H1 (cell line): ENCODE data around the gene SYNPR. TPM values are rescaled to one million over a fixed set of nuclear protein-coding genes. Genes with fewer than 3 reads are reported as not detected.

Experiments
- CTCF ChIA-PET: fragments of 300-600 bp; sonication (Branson Sonifier 250); formaldehyde crosslinking; loops from one replicate; lab custom pipeline; 2021; ENCODE audit not compliant: partially characterized antibody; lab: Charles Lee
- POLR2A ChIA-PET: fragments of 300-600 bp; sonication (Branson Sonifier 250); formaldehyde crosslinking; loops from one replicate; lab custom pipeline; 2021; ENCODE audit warnings: inconsistent platforms; ENCODE audit not compliant: partially characterized antibody; lab: Charles Lee
- DNase-seq, 2 experiments: peaks; one replicate each; pipeline versions ENCODE4 v3.0.0 to v3.0.0-alpha.2; 2010 to 2022; ENCODE audit warnings: low spot score in 2 of 2, low read depth in 1 of 2, mixed read lengths in 1 of 2
- FAIRE-seq: peaks from 2 replicates; lab custom pipeline; 2011; peaks lifted over from hg19 to GRCh38; lab: Jason Lieb, UNC
- H2AFZ ChIP-seq: 2 replicates; pipeline ENCODE4 v1.8.1; 2012; ENCODE audit warnings: low read length, inconsistent platforms
- H2AK5ac ChIP-seq: 2 replicates; pipeline ENCODE4 v1.6.1; 2013; ENCODE audit warnings: low read depth, low read length
- H2BK120ac ChIP-seq: replicated peaks from 2 replicates; pipeline ENCODE3; 2013; ENCODE audit warnings: low read depth, low read length, inconsistent platforms
- H2BK12ac ChIP-seq: 2 replicates; pipeline ENCODE4 v1.6.1; 2013; ENCODE audit warnings: low read depth, low read length
- H2BK15ac ChIP-seq: 2 replicates; pipeline ENCODE4 v1.6.1; 2013; ENCODE audit warnings: low read length
- H2BK20ac ChIP-seq: 2 replicates; pipeline ENCODE4 v1.6.1; 2013; ENCODE audit warnings: low read length
- H2BK5ac ChIP-seq: 2 replicates; pipeline ENCODE4 v1.6.1; 2013; ENCODE audit warnings: low read depth, low read length
- H3K14ac ChIP-seq: 2 replicates; pipeline ENCODE4 v1.6.1; 2013; ENCODE audit warnings: inconsistent platforms; ENCODE audit not compliant: insufficient read length
- H3K18ac ChIP-seq: 2 replicates; pipeline ENCODE4 v1.6.1; 2013; ENCODE audit warnings: low read length; ENCODE audit errors: extremely low read depth
- H3K23ac ChIP-seq: 2 replicates; pipeline ENCODE4 v1.6.1; 2013; ENCODE audit warnings: inconsistent platforms; ENCODE audit not compliant: insufficient read length
- H3K23me2 ChIP-seq: 2 replicates; pipeline ENCODE4 v1.6.1; 2013; ENCODE audit warnings: low read depth, low read length
- H3K27ac ChIP-seq: 2 replicates; pipeline ENCODE4 v1.6.1; 2011; ENCODE audit warnings: low read depth, low read length, inconsistent platforms
- H3K27me3 ChIP-seq, 4 experiments: replicated peaks in 1 of 4; 1 replicate in 1 of 4; 2 replicates in 3 of 4; pipeline versions ENCODE4 v1.6.1 to v1.8.1; 2011 to 2013; ENCODE audit warnings: low read length in 3 of 4, mild to moderate bottlenecking in 3 of 4, inconsistent platforms in 2 of 4, mixed read lengths in 2 of 4, moderate library complexity in 1 of 4; ENCODE audit not compliant: control insufficient read depth in 3 of 4, insufficient read depth in 3 of 4; ENCODE audit errors: extremely low read depth in 1 of 4
- H3K36me3 ChIP-seq, 4 experiments: 2 replicates each; pipeline versions ENCODE4 v1.6.1 to v1.8.1; 2011 to 2013; ENCODE audit warnings: mild to moderate bottlenecking in 4 of 4, low read length in 3 of 4, moderate library complexity in 2 of 4, control low read depth in 1 of 4, inconsistent platforms in 1 of 4; ENCODE audit not compliant: insufficient read depth in 4 of 4, control insufficient read depth in 2 of 4
- H3K4ac ChIP-seq: replicated peaks from 2 replicates; pipeline ENCODE3; 2013; ENCODE audit warnings: low read length, low read depth, mixed read lengths, inconsistent platforms; ENCODE audit not compliant: insufficient read length
- H3K4me1 ChIP-seq, 4 experiments: replicated peaks in 1 of 4; 1 replicate in 1 of 4; 2 replicates in 3 of 4; pipeline versions ENCODE4 v1.6.1 to v1.8.1; 2011 to 2013; ENCODE audit warnings: low read length in 3 of 4, inconsistent platforms in 2 of 4, mixed read lengths in 1 of 4; ENCODE audit not compliant: insufficient read depth in 4 of 4, control insufficient read depth in 3 of 4
- H3K4me2 ChIP-seq, 2 experiments: 2 replicates each; pipeline versions ENCODE4 v1.6.1 to v1.8.1; 2011 to 2013; ENCODE audit warnings: low read depth in 2 of 2, low read length in 2 of 2, control low read depth in 1 of 2, inconsistent platforms in 1 of 2, mild to moderate bottlenecking in 1 of 2; ENCODE audit not compliant: insufficient read depth in 1 of 2
- H3K4me3 ChIP-seq, 4 experiments: fragments of 200-600, 300-600 bp in 1 of 4; sonication (generic), shearing (Covaris generic), sonication (Bioruptor Twin) in 1 of 4; 2 replicates each; pipeline versions ENCODE4 v1.5.1 to v1.8.1; 2011 to 2016; ENCODE audit warnings: low read length in 4 of 4, low read depth in 3 of 4, control low read depth in 2 of 4, inconsistent platforms in 2 of 4, mild to moderate bottlenecking in 2 of 4, mixed read lengths in 1 of 4, moderate library complexity in 1 of 4; ENCODE audit not compliant: insufficient read depth in 2 of 4; ENCODE audit errors: extremely low read depth in 1 of 4
- H3K56ac ChIP-seq: replicated peaks from 2 replicates; pipeline ENCODE3; 2013; ENCODE audit warnings: low read depth, mild to moderate bottlenecking, mixed read lengths, low read length, inconsistent platforms; ENCODE audit not compliant: insufficient read length
- H3K79me1 ChIP-seq: 2 replicates; pipeline ENCODE4 v1.6.1; 2013; ENCODE audit warnings: low read depth, low read length, control low read depth
- H3K79me2 ChIP-seq, 2 experiments: 2 replicates each; pipeline versions ENCODE4 v1.6.1 to v1.8.1; 2012 to 2013; ENCODE audit warnings: low read length in 2 of 2, mild to moderate bottlenecking in 2 of 2, inconsistent platforms in 1 of 2; ENCODE audit not compliant: insufficient read depth in 2 of 2, control insufficient read depth in 1 of 2
- H3K9ac ChIP-seq, 4 experiments: replicated peaks in 1 of 4; 1 replicate in 1 of 4; 2 replicates in 3 of 4; pipeline versions ENCODE4 v1.6.1 to v1.8.1; 2011 to 2013; ENCODE audit warnings: low read depth in 3 of 4, low read length in 3 of 4, control low read depth in 2 of 4, mild to moderate bottlenecking in 2 of 4, moderate library complexity in 2 of 4, inconsistent platforms in 1 of 4; ENCODE audit errors: extremely low read depth in 1 of 4
- H3K9me3 ChIP-seq, 2 experiments: 2 replicates each; pipeline versions ENCODE4 v1.6.1 to v1.8.1; 2012 to 2013; ENCODE audit warnings: mild to moderate bottlenecking in 2 of 2, moderate library complexity in 2 of 2, control low read depth in 1 of 2, inconsistent platforms in 1 of 2, low read depth in 1 of 2, low read length in 1 of 2, mixed read lengths in 1 of 2; ENCODE audit not compliant: insufficient read depth in 2 of 2
- H4K20me1 ChIP-seq, 2 experiments: replicated peaks in 1 of 2; 2 replicates each; pipeline versions ENCODE3 to v1.8.1; 2011 to 2013; ENCODE audit warnings: inconsistent platforms in 2 of 2, low read length in 2 of 2, mild to moderate bottlenecking in 1 of 2; ENCODE audit not compliant: insufficient read depth in 2 of 2, control insufficient read depth in 1 of 2
- H4K5ac ChIP-seq: 2 replicates; pipeline ENCODE4 v1.6.1; 2013; ENCODE audit warnings: low read length, low read depth, mixed read lengths, inconsistent platforms; ENCODE audit not compliant: insufficient read length
- H4K8ac ChIP-seq: 2 replicates; pipeline ENCODE4 v1.8.0; 2013; ENCODE audit warnings: mild to moderate bottlenecking, moderate library complexity, low read length, inconsistent platforms; ENCODE audit not compliant: insufficient read depth; ENCODE audit errors: extremely low read depth
- H4K91ac ChIP-seq: replicated peaks from 2 replicates; pipeline ENCODE3; 2013; ENCODE audit warnings: low read length, mixed read lengths, inconsistent platforms; ENCODE audit not compliant: insufficient read length
- ASH2L ChIP-seq: fragments of 200-600, 300-600 bp; sonication (generic); IDR thresholded peaks from one replicate; pipeline ENCODE4 v1.7.1; 2017; ENCODE audit warnings: low read length
- NRF1 ChIP-seq: IDR thresholded peaks from 2 replicates; pipeline ENCODE4 v1.6.1; 2011; ENCODE audit warnings: mild to moderate bottlenecking, low read depth, low read length, improper control_type of control experiment
- RAD21 ChIP-seq, 2 experiments: IDR thresholded peaks in 1 of 2; conservative IDR thresholded peaks in 1 of 2; 2 replicates each; pipeline ENCODE4 v1.6.1; 2011; ENCODE audit warnings: low read depth in 2 of 2, low read length in 2 of 2, improper control_type of control experiment in 1 of 2, inconsistent platforms in 1 of 2, mild to moderate bottlenecking in 1 of 2, moderate library complexity in 1 of 2
- WGBS, 2 experiments: shearing (Covaris generic) in 1 of 2; methylation state at CpG; one replicate each; pipeline versions ENCODE4 v1.1.6 to v1.1.7; 2013 to 2015; ENCODE audit warnings: low lambda C conversion rate in 2 of 2, mixed read lengths in 2 of 2, inconsistent platforms in 1 of 2, low coverage in 1 of 2, missing lambda C conversion rate in 1 of 2; ENCODE audit not compliant: insufficient replicate concordance in 2 of 2, insufficient coverage in 1 of 2, insufficient read length in 1 of 2; ENCODE audit errors: extremely low coverage in 1 of 2, missing lambda C conversion rate in 1 of 2; 5-methylcytosine and 5-hydroxymethylcytosine counted together
- polyA plus RNA-seq, 7 experiments: library from polyadenylated mRNA; depleted of rRNA in 3 of 7; stranded (reverse) in 5 of 7; unstranded in 2 of 7; fragments of >200 nt in 5 of 7; fragments of 200-250 nt in 2 of 7; gene quantifications; 1 replicate in 5 of 7; 2 replicates in 1 of 7; 4 replicates in 1 of 7; pipeline versions ENCODE4 v1.2.1 to v1.2.3, GENCODE V29; 2011 to 2013; ENCODE audit warnings: missing spikeins in 2 of 7, mixed read lengths in 2 of 7
- total RNA-seq: library from RNA; stranded (reverse); fragmentation: NEBNext Ultra II Directional; extraction: Animal tissue kit (Norgen Biotek cat#: 25700); gene quantifications from 2 replicates; pipeline ENCODE4 v1.2.1, GENCODE V29; 2021
- TF ChIP-seq, protein P1 (sequence below), 3 experiments: IDR thresholded peaks; 1 replicate in 2 of 3; 2 replicates in 1 of 3; pipeline versions ENCODE4 v1.5.1 to v1.6.1; 2011; ENCODE audit warnings: low read length in 3 of 3, mild to moderate bottlenecking in 3 of 3, inconsistent platforms in 2 of 3, low read depth in 1 of 3, moderate library complexity in 1 of 3; ENCODE audit not compliant: insufficient read depth in 1 of 3; ENCODE audit errors: control extremely low read depth in 1 of 3
- TF ChIP-seq, protein P2 (sequence below): IDR thresholded peaks from 2 replicates; pipeline ENCODE4 v1.6.1; 2012; ENCODE audit warnings: inconsistent platforms

SYNPR gene
- total and polyA plus RNA-seq, 2 of the 8 experiments (the other 6 are each of a cell fraction or from before 2014, with no cell fraction given), result 0.39 to 0.99 TPM

DNA sequence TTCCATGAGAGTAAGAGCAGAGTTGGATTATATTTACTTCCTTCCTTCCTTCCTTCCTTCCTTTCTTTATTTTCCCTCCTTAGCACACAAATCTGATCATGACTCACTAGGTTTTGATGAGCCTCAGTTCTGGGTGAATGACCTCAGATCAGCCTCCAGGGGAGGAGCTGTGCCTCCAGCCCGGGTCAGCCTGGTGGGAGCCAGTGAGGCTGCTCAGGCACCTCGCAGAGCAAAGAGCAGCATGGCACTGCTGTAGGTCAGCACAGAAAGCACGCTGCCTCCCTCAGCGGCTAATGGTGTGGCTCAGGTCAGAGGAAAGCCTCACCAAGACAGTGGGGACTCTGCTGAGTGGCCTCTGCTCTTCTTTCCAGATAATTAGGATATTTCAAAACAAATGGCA, 108.5 kb downstream of the SYNPR start:
- Histone ChIP-seq H3K36me3 (no peaks in the 10 kb centered on the region), H2BK5ac (no peak overlapping the region), H3K4ac (no peak overlapping the region), H3K4me2 (no peak overlapping the region), H3K79me1 (no peaks in the 10 kb centered on the region), H3K27me3 (no peaks in the 10 kb centered on the region), H3K79me2 (no peaks in the 10 kb centered on the region), H3K14ac (no peak overlapping the region), H4K5ac (no peak overlapping the region), H2AK5ac (no peak overlapping the region), H3K23me2 (no peaks in the 10 kb centered on the region), H2BK120ac (no peak overlapping the region), H4K91ac (peak overlapping the region; percentile 25), H3K9ac (no peak overlapping the region), H3K4me3 (no peak overlapping the region), H3K23ac (no peak overlapping the region), H3K4me1 (no peaks in the 10 kb centered on the region), H3K56ac (no peak overlapping the region), H3K27ac (no peak overlapping the region), H4K20me1 (no peaks in the 10 kb centered on the region), H2BK20ac (no peak overlapping the region), H4K8ac (no peak overlapping the region), H3K9me3 (no peaks in the 10 kb centered on the region), H2AFZ (peak overlapping the region; percentile 34; the same call in 1 of the 2 replicates), H2BK12ac (no peak overlapping the region), H3K18ac (no peak overlapping the region), H2BK15ac (no peak overlapping the region)
- TF ChIP-seq NRF1 (no peak), RAD21 (IDR thresholded peaks at IDR 0.05 in 1 of 2, conservative IDR thresholded peaks at IDR 0.05 in 1 of 2; ENCODE audit: low read depth in 2 of 2, low read length in 2 of 2) (peak in 1 of 2 experiments; percentile 31; a peak in 2 of 4 replicates), ASH2L (no peak)
- TF ChIP-seq, protein P1, sequence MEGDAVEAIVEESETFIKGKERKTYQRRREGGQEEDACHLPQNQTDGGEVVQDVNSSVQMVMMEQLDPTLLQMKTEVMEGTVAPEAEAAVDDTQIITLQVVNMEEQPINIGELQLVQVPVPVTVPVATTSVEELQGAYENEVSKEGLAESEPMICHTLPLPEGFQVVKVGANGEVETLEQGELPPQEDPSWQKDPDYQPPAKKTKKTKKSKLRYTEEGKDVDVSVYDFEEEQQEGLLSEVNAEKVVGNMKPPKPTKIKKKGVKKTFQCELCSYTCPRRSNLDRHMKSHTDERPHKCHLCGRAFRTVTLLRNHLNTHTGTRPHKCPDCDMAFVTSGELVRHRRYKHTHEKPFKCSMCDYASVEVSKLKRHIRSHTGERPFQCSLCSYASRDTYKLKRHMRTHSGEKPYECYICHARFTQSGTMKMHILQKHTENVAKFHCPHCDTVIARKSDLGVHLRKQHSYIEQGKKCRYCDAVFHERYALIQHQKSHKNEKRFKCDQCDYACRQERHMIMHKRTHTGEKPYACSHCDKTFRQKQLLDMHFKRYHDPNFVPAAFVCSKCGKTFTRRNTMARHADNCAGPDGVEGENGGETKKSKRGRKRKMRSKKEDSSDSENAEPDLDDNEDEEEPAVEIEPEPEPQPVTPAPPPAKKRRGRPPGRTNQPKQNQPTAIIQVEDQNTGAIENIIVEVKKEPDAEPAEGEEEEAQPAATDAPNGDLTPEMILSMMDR (IDR thresholded peaks at IDR 0.05; ENCODE audit: control extremely low read depth in 1 of 3, insufficient read depth in 1 of 3, low read depth in 1 of 3, low read length in 3 of 3), result peak in 2 of 3 experiments; percentile 17; a peak in 2 of 4 replicates
- TF ChIP-seq, protein P2, sequence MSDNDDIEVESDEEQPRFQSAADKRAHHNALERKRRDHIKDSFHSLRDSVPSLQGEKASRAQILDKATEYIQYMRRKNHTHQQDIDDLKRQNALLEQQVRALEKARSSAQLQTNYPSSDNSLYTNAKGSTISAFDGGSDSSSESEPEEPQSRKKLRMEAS, result peak; percentile 57
- 82% methylated on average over 4 of the region's 4 CpGs; no CpG with 5 or more reads in 1 of the 2 experiments for WGBS, 2 experiments
- ChIA-PET POLR2A (no interaction called here), CTCF (interaction anchor here (0.6 to 3.1 kb wide), 5 partner anchors 14 to 637 kb away, joined by 3 to 12 read pairs (median 4); no protein-coding TSS in a partner anchor)
- FAIRE-seq (no peak), DNase-seq (no peak)
